H1 (cell line): ENCODE measurements around the gene BORCS8. TPM values are rescaled to one million over a fixed set of nuclear protein-coding genes. Genes with fewer than 3 reads are reported as not detected.

Experiments used
- ASH2L ChIP-seq: fragments of 200-600, 300-600 bp; sonication (generic); IDR thresholded peaks from one replicate; pipeline ENCODE4 v1.7.1; 2017; ENCODE audit warnings: low read length
- BRCA1 ChIP-seq: IDR thresholded peaks from 2 replicates; pipeline ENCODE4 v1.6.1; 2012; ENCODE audit warnings: low read depth, low read length, improper control_type of control experiment
- CBX5 ChIP-seq: fragments of 300-800, 300-1000 bp; sonication (generic); IDR thresholded peaks from 2 replicates; pipeline ENCODE4 v1.7.1; 2016; ENCODE audit warnings: antibody characterized with exemption, low read length, low read depth
- CREB1 ChIP-seq: IDR thresholded peaks from 2 replicates; pipeline ENCODE4 v1.6.1; 2012; ENCODE audit warnings: inconsistent platforms
- CTBP2 ChIP-seq: IDR thresholded peaks from 2 replicates; pipeline ENCODE4 v1.7.0; 2011; ENCODE audit warnings: borderline replicate concordance, mild to moderate bottlenecking, moderate library complexity, mixed read lengths, low read length; ENCODE audit not compliant: insufficient read depth, insufficient read length
- GABPA ChIP-seq: IDR thresholded peaks from 2 replicates; pipeline ENCODE4 v1.6.1; 2011; ENCODE audit warnings: mild to moderate bottlenecking, low read length, moderate library complexity, borderline replicate concordance; ENCODE audit not compliant: insufficient read depth
- GTF2F1 ChIP-seq: IDR thresholded peaks from 2 replicates; pipeline ENCODE4 v1.6.1; 2012; ENCODE audit warnings: low read depth, low read length, improper control_type of control experiment, borderline replicate concordance
- HDAC2 ChIP-seq, 2 experiments: fragments of 300-600 bp in 1 of 2; sonication (generic) in 1 of 2; IDR thresholded peaks; 2 replicates each; pipeline ENCODE4 v1.6.1; 2011 to 2012; ENCODE audit warnings: low read depth in 2 of 2, low read length in 2 of 2, mild to moderate bottlenecking in 2 of 2, moderate library complexity in 2 of 2, borderline replicate concordance in 1 of 2, inconsistent platforms in 1 of 2
- KDM1A ChIP-seq: fragments of 200-600, 300-600 bp; sonication (generic); IDR thresholded peaks from 2 replicates; pipeline ENCODE4 v1.7.1; 2016; ENCODE audit warnings: mild to moderate bottlenecking, low read length, borderline replicate concordance
- KDM4A ChIP-seq: IDR thresholded peaks from one replicate; pipeline ENCODE4 v1.7.1; 2012; ENCODE audit warnings: low read depth, mild to moderate bottlenecking, moderate library complexity, low read length, inconsistent platforms; ENCODE audit not compliant: severe bottlenecking
- KDM5A ChIP-seq: fragments of 200-600 bp; IDR thresholded peaks from 2 replicates; pipeline ENCODE4 v1.7.1; 2012; ENCODE audit warnings: mild to moderate bottlenecking, low read length, inconsistent platforms, mixed read lengths
- MAFK ChIP-seq: IDR thresholded peaks from 2 replicates; pipeline ENCODE4 v1.6.1; 2012; ENCODE audit warnings: low read depth, mild to moderate bottlenecking, improper control_type of control experiment, low read length
- NRF1 ChIP-seq: IDR thresholded peaks from 2 replicates; pipeline ENCODE4 v1.6.1; 2011; ENCODE audit warnings: mild to moderate bottlenecking, low read depth, low read length, improper control_type of control experiment
- PHF8 ChIP-seq: fragments of 200-600 bp; sonication (generic); conservative IDR thresholded peaks from 2 replicates; pipeline ENCODE4 v1.7.1; 2012; ENCODE audit warnings: low read depth, mild to moderate bottlenecking, inconsistent platforms, low read length, moderate library complexity
- RFX5 ChIP-seq: IDR thresholded peaks from 2 replicates; pipeline ENCODE4 v1.6.1; 2011; ENCODE audit warnings: low read depth, low read length, improper control_type of control experiment, borderline replicate concordance
- RXRA ChIP-seq: IDR thresholded peaks from 2 replicates; pipeline ENCODE4 v1.6.1; 2011; ENCODE audit warnings: low read depth, mild to moderate bottlenecking, low read length, moderate library complexity; ENCODE audit not compliant: insufficient read depth
- SIX5 ChIP-seq: IDR thresholded peaks from 2 replicates; pipeline ENCODE4 v1.6.1; 2011; ENCODE audit warnings: mild to moderate bottlenecking, low read depth, low read length
- TAF7 ChIP-seq: optimal IDR thresholded peaks from 2 replicates; pipeline ENCODE3; 2011; ENCODE audit warnings: low read depth, mild to moderate bottlenecking, inconsistent platforms, low read length, moderate library complexity, borderline replicate concordance
- polyA plus RNA-seq, 7 experiments: library from polyadenylated mRNA; depleted of rRNA in 3 of 7; stranded (reverse) in 5 of 7; unstranded in 2 of 7; fragments of >200 nt in 5 of 7; fragments of 200-250 nt in 2 of 7; gene quantifications; 1 replicate in 5 of 7; 2 replicates in 1 of 7; 4 replicates in 1 of 7; pipeline versions ENCODE4 v1.2.1 to v1.2.3, GENCODE V29; 2011 to 2013; ENCODE audit warnings: missing spikeins in 2 of 7, mixed read lengths in 2 of 7
- total RNA-seq: library from RNA; stranded (reverse); fragmentation: NEBNext Ultra II Directional; extraction: Animal tissue kit (Norgen Biotek cat#: 25700); gene quantifications from 2 replicates; pipeline ENCODE4 v1.2.1, GENCODE V29; 2021
- TF ChIP-seq, protein P1 (sequence below): IDR thresholded peaks from 2 replicates; pipeline ENCODE4 v1.6.1; 2011; ENCODE audit warnings: low read length, improper control_type of control experiment

Gene BORCS8
- total and polyA plus RNA-seq, 2 of the 8 experiments (the other 6 are each of a cell fraction or from before 2014, with no cell fraction given), result 15.0 to 15.9 TPM

DNA sequence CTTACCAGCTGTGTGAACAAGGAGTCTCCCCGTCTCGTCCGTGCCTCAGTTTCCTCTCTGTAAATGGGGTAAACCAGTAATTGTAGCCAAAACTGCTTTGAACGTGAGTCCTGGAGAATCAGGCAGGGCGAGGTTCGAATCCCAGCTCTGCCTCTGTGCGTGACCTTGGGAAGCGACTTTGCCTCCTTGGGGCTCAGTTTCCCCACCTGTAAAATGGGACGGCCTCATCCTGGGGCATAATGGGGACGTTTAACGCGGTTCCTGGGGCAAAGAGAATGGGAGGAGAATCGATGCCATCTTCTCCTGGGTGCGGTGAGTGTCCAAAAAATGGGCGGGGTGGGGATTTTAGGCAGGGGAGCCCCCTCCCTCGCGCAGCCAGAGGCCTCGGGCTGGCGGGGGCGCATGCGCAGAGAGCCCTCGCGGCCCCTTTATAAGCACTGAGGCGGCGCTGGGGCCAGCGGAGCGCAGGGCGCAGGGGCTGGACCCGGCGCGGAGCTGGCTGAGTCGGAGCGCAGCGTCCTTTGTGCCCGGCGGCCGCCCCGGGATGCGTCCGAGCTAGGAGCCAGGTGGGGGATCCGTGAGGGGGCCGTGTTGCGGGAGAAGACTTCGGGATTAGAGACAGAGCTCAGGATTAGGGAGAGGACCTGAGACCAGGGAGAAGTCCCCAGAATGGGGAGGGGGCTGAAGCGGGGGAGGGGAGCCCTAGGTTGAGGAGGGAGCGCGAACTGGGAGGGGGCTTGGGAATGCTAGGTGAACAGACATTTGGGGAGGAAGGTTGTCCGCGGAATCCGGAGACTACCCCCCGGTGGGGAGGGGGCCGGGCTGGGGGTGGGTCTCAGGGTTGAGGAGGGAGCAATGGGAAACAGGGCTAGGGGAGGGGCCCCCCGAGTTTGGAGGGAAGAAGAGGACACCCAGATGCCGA lies 19.8 kb upstream of the BORCS8 start, which contains the start of gene NCAN (continued):
- TF ChIP-seq ASH2L, result peak; percentile 79
- TF ChIP-seq HDAC2 (IDR thresholded peaks at IDR 0.05; ENCODE audit: borderline replicate concordance in 1 of 2, low read depth in 2 of 2, low read length in 2 of 2), result peak in 1 of 2 experiments; percentile 66; a peak in 1 of 4 replicates
- TF ChIP-seq NRF1, result peak; percentile 77
- no peak for TF ChIP-seq BRCA1
- peak; percentile 63 for TF ChIP-seq PHF8
- no peak for TF ChIP-seq CBX5
- no peak for TF ChIP-seq RXRA
- no peak for TF ChIP-seq MAFK
- TF ChIP-seq KDM4A, result peak; percentile 83
- TF ChIP-seq KDM5A, result no peak
- TF ChIP-seq, protein P1, sequence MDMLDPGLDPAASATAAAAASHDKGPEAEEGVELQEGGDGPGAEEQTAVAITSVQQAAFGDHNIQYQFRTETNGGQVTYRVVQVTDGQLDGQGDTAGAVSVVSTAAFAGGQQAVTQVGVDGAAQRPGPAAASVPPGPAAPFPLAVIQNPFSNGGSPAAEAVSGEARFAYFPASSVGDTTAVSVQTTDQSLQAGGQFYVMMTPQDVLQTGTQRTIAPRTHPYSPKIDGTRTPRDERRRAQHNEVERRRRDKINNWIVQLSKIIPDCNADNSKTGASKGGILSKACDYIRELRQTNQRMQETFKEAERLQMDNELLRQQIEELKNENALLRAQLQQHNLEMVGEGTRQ, result no peak
- no peak for TF ChIP-seq TAF7
- TF ChIP-seq SIX5, result no peak
- TF ChIP-seq CTBP2, result peak; percentile 26
- no peak for TF ChIP-seq GTF2F1
- no peak for TF ChIP-seq RFX5
- no peak for TF ChIP-seq CREB1
- TF ChIP-seq KDM1A, result peak; percentile 98
- no peak for TF ChIP-seq GABPA
